HCT116 (cell line): ENCODE measurements around the gene BACE1.

Experiments
- CEBPB ChIP-seq: IDR thresholded peaks from 2 replicates; pipeline ENCODE4 v1.6.1; 2012; ENCODE audit warnings: low read depth
- EGR1 ChIP-seq: IDR thresholded peaks from 2 replicates; pipeline ENCODE4 v1.6.1; 2012; ENCODE audit warnings: low read depth
- ELF1 ChIP-seq: IDR thresholded peaks from 2 replicates; pipeline ENCODE4 v1.6.1; 2012; ENCODE audit warnings: low read depth, borderline replicate concordance
- EZH2 ChIP-seq: fragments of 200-600 bp; sonication (generic); IDR thresholded peaks from 2 replicates; pipeline ENCODE4 v1.6.1; 2017; ENCODE audit warnings: antibody characterized with exemption, mixed run types
- EZH2phosphoT487 ChIP-seq: fragments of 200-600 bp; IDR thresholded peaks from 2 replicates; pipeline ENCODE4 v1.6.1; 2018; ENCODE audit warnings: antibody characterized with exemption, borderline replicate concordance
- POLR2A ChIP-seq: IDR thresholded peaks from 2 replicates; pipeline ENCODE4 v1.7.0; 2011; ENCODE audit warnings: borderline replicate concordance; ENCODE audit not compliant: insufficient read depth, insufficient read length; ENCODE audit errors: extremely low read depth
- POLR2AphosphoS5 ChIP-seq: IDR thresholded peaks from 2 replicates; pipeline ENCODE4 v1.6.1; 2011; ENCODE audit warnings: mild to moderate bottlenecking, low read depth, low read length, moderate library complexity
- SIN3A ChIP-seq: IDR thresholded peaks from 2 replicates; pipeline ENCODE4 v1.6.1; 2012; ENCODE audit warnings: low read depth
- TCF7L2 ChIP-seq: IDR thresholded peaks from 2 replicates; pipeline ENCODE4 v1.7.0; 2011; ENCODE audit warnings: borderline replicate concordance, inconsistent platforms; ENCODE audit not compliant: insufficient read depth, insufficient read length; ENCODE audit errors: extremely low read depth
- ZNF274 ChIP-seq: fragments of 200-500 bp; sonication (Bioruptor generic); IDR thresholded peaks from 2 replicates; pipeline ENCODE4 v1.6.1; 2014; ENCODE audit warnings: mild to moderate bottlenecking, low read depth, low read length, inconsistent platforms
- TF ChIP-seq, protein P1 (sequence below), 3 experiments: fragments of 200-600 bp in 1 of 3; sonication (generic) in 1 of 3; IDR thresholded peaks in 2 of 3; conservative IDR thresholded peaks in 1 of 3; 2 replicates each; pipeline ENCODE4 v1.5.1; 2012 to 2017; ENCODE audit warnings: low read depth in 2 of 3, low read length in 2 of 3, antibody characterized with exemption in 1 of 3, borderline replicate concordance in 1 of 3, control low read depth in 1 of 3, mild to moderate bottlenecking in 1 of 3, mixed read lengths in 1 of 3, mixed run types in 1 of 3, moderate library complexity in 1 of 3; ENCODE audit not compliant: insufficient read depth in 1 of 3
- TF ChIP-seq, protein P2 (sequence below): IDR thresholded peaks from 2 replicates; pipeline ENCODE4 v1.6.1; 2012; ENCODE audit warnings: low read depth

DNA sequence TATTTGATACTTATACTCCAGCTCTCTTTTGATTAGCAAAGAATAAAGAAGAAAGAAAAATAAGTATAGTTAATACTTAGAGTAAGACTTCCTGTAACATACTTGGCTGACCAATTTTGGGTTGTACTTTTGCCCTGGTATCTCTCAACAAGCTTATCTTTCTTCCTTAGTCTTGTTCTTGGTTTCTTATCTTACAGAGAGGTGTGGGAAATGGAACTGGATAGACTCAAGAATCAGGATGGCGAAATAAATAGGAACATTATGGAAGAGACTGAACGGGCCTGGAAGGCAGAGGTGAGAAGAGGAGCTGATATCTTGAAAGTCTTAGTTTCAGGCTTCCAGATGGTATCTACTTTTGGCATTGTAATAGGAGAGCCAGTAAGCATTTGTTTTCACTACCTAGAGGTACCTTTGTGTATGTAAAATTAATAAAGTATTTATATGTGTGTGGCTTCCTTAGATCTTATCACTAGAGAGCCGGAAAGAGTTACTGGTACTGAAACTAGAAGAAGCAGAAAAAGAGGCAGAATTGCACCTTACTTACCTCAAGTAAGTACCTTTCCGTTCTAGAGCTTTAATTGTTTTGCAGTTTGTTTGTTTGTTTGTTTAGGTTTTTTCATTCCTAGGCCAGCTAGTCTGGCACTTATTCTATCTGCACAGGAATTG, 36.2 kb downstream of the BACE1 start:
- TF ChIP-seq POLR2A (no peak), POLR2AphosphoS5 (no peak), TCF7L2 (no peak), EZH2 (no peak), EZH2phosphoT487 (no peak), EGR1 (no peak), ELF1 (no peak), CEBPB (no peak), SIN3A (no peak), ZNF274 (no peak)
- TF ChIP-seq, protein P1, sequence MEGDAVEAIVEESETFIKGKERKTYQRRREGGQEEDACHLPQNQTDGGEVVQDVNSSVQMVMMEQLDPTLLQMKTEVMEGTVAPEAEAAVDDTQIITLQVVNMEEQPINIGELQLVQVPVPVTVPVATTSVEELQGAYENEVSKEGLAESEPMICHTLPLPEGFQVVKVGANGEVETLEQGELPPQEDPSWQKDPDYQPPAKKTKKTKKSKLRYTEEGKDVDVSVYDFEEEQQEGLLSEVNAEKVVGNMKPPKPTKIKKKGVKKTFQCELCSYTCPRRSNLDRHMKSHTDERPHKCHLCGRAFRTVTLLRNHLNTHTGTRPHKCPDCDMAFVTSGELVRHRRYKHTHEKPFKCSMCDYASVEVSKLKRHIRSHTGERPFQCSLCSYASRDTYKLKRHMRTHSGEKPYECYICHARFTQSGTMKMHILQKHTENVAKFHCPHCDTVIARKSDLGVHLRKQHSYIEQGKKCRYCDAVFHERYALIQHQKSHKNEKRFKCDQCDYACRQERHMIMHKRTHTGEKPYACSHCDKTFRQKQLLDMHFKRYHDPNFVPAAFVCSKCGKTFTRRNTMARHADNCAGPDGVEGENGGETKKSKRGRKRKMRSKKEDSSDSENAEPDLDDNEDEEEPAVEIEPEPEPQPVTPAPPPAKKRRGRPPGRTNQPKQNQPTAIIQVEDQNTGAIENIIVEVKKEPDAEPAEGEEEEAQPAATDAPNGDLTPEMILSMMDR (IDR thresholded peaks at IDR 0.05 in 2 of 3, conservative IDR thresholded peaks at IDR 0.05 in 1 of 3; ENCODE audit: borderline replicate concordance in 1 of 3, insufficient read depth in 1 of 3, low read depth in 2 of 3, low read length in 2 of 3), result no peak
- TF ChIP-seq, protein P2, sequence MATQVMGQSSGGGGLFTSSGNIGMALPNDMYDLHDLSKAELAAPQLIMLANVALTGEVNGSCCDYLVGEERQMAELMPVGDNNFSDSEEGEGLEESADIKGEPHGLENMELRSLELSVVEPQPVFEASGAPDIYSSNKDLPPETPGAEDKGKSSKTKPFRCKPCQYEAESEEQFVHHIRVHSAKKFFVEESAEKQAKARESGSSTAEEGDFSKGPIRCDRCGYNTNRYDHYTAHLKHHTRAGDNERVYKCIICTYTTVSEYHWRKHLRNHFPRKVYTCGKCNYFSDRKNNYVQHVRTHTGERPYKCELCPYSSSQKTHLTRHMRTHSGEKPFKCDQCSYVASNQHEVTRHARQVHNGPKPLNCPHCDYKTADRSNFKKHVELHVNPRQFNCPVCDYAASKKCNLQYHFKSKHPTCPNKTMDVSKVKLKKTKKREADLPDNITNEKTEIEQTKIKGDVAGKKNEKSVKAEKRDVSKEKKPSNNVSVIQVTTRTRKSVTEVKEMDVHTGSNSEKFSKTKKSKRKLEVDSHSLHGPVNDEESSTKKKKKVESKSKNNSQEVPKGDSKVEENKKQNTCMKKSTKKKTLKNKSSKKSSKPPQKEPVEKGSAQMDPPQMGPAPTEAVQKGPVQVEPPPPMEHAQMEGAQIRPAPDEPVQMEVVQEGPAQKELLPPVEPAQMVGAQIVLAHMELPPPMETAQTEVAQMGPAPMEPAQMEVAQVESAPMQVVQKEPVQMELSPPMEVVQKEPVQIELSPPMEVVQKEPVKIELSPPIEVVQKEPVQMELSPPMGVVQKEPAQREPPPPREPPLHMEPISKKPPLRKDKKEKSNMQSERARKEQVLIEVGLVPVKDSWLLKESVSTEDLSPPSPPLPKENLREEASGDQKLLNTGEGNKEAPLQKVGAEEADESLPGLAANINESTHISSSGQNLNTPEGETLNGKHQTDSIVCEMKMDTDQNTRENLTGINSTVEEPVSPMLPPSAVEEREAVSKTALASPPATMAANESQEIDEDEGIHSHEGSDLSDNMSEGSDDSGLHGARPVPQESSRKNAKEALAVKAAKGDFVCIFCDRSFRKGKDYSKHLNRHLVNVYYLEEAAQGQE, result no peak
